NCI-H146 (cell line): Measurements from ENCODE around the gene WNT2.
A peak's percentile ranks its signal among the peaks of the same experiment; 100 is the strongest.
"Not testable (repeated sequence)": the region's sequence is repeated elsewhere in the genome, so short reads cannot be mapped to it uniquely, and the experiment has no call there.

ENCODE experiments used
- DNase-seq: peaks from one replicate; lab custom pipeline; 2025; lab: John Stamatoyannopoulos, UW

Gene WNT2

GRCh38 chr7:117262546-117262945 is 60.3 kb downstream of the WNT2 start:
- DNase-seq: no peak

- no peak for DNase-seq
Measured at GRCh38 chr7:117259615-117260014, 63.2 kb downstream of the WNT2 start.

DNA sequence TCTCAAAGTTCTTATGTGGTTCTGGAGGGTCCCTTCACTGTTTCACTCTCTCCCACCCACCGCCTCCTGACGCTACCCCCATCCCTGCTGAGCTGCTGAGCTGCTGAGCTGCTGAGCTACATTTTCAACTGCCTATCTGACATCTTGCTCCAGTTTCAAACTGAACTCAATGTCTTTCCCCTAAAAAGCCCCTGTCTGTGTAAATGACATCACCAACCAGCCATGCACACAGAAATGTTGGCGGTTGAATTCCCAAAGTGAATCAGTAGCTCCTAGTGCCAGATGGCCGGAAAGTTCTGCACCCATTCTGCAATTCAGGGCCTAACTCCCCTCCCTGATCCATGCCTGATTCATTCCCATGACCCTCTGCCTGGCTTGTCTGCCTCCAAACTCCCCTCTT is 71.2 kb downstream of the WNT2 start:
- no peak for DNase-seq

GRCh38 chr7:117250801-117251200 is 72.1 kb downstream of the WNT2 start:
- no peak for DNase-seq

GRCh38 chr7:117250245-117250644 is 72.6 kb downstream of the WNT2 start:
- DNase-seq: no peak

DNA sequence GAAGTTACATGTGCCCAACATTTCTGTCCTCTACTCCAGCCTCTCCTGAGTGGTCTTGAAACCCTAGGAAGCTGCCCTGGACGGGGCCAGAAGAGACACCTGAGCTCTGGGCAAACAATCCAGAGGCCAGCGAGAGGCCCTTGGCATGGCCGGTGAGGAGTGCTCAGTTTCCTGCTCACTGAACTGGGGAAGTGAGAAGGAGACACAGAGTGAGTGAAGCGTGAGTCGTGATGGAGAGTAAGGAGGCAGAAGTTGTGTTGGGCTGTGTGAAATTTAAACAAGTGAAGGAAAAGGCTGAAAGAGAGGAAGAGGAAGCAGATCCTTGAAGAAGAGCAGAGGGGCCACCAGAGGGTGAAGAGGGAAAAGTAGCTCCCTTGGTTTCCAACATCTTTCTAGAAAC is 73.2 kb downstream of the WNT2 start:
- no peak for DNase-seq

- DNase-seq: peak; percentile 14
Measured at GRCh38 chr7:117248829-117249228, 74.0 kb downstream of the WNT2 start.

DNA sequence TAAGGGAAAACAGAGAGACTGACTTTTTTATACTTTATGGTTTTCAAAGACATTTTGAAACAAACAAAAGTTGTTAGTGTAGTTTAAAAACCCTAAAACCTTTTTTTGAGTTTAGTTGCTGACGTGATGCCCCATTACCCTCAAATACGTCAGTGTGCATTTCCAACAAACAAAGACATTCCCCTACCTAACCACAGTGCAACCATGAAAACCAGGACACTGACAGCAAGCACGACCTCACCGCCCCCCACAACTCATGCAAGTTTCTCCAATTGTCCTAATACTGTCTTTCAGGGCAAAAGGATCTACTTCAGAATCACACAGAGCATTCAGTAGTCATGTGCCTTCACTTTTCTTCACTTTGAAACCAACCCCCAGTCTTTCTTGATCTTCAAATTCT is 75.0 kb downstream of the WNT2 start:
- DNase-seq: no peak

GRCh38 chr7:117245703-117246102 is 77.2 kb downstream of the WNT2 start:
- DNase-seq: not testable (repeated sequence)

- no peak for DNase-seq
Measured at GRCh38 chr7:117243390-117243789, 79.5 kb downstream of the WNT2 start.

GRCh38 chr7:117241088-117241487 is 81.8 kb downstream of the WNT2 start:
- DNase-seq: no peak

DNA sequence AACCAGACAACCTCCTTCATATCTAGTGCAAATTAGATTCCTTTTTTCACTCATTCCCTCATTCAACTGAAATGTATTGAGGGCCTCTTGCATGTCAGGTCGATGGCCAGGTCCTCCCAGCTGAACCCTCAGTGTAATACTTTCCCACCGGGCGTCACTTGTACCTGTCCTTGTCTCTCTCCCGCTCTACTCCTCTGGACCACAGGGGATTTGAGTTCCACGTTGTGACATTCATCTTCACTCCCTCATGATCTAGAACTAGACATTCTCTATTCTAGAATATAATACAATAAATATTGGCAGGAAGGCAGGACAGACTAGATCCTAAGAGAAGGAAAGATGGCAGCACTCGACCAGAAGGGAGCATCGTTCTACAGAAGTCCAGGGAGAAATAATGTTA is 83.9 kb downstream of the WNT2 start:
- DNase-seq: no peak

GRCh38 chr7:117238472-117238871 is 84.4 kb downstream of the WNT2 start:
- no peak for DNase-seq

- no peak for DNase-seq
Measured at GRCh38 chr7:117237646-117238045, 85.2 kb downstream of the WNT2 start.

- no peak for DNase-seq
Measured at GRCh38 chr7:117231047-117231359, 91.9 kb downstream of the WNT2 start.

DNA sequence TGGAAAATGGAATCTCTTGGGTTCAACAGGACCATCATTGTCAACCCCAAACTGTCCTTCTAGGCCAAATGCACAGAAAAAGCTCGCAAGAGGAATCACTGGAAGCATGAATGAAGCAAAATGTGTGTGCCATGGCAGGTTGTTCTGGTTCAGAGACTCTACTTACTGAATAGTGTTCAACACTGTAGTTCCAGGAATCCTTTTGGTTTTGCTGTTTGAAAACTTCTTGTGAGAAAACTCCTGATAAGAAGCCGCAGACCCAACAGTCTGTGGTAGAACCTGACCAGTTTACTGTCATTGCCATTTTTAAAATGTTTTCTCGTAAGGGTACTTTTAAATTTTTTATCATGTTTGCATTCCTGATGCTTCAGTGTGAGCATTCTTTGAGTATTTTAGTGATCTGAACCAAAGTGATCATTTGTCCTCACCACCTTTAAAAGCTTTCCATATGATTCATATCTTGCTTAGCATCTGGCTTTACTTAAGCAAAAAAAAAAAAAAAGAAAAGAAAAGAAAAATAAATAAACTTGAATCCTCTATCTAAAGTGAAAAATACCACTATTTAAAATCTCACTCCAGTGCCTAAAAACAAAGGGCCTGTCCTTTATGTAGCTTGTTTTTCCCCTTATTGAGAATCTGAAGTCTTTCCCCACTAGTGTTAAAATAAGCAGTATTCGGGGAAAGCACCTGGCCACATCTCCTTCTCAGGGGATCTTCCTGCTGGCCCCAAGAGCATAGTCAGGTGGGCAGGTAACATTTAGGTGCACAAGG is 92.4 kb downstream of the WNT2 start:
- no peak for DNase-seq

DNA sequence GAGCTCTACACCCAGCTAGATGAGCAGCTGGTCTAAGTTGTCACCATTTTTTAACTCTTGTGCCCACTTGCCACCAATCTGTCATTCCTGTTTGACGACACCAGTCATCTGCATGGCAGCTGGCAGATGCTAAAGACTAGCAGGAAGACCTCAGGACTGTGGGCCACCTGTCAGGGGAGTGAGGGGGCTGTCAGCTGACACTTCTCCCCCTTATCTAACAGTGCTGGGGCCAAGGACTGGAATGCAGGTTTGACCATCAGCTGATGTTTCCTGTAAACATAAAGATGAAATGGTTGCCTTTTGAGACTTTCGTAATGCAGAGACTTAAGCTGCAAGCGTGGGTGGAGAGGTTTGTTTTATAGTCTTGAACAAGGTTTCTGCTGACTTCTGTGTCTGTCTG is 93.5 kb downstream of the WNT2 start:
- no peak for DNase-seq

GRCh38 chr7:117227091-117227490 is 95.8 kb downstream of the WNT2 start:
- no peak for DNase-seq

GRCh38 chr7:117225536-117225935 is 97.3 kb downstream of the WNT2 start:
- DNase-seq: no peak
